Measurements from ENCODE around the gene IGF2BP3. TPM values are rescaled to one million over a fixed set of nuclear protein-coding genes. Genes with fewer than 3 reads are reported as not detected.

The IGF2BP3 gene
- total RNA-seq, 4 donors from 2014 or later, result 45.8 TPM; not detected in 3

GRCh38 chr7:23456093-23456492, 14.2 kb downstream of the IGF2BP3 start:
- Histone ChIP-seq H3K27me3 (peaks cover 0 to 5% of the 10 kb centered on the region in 2 donors), H3K4me1 (no peaks in the 10 kb centered on the region)
- TF ChIP-seq CTCF (IDR thresholded peaks at IDR 0.05) (no peak), POLR2A (IDR thresholded peaks at IDR 0.05) (no peak)

GRCh38 chr7:23454881-23455526, 15.3 kb downstream of the IGF2BP3 start:
- DNase-seq, result no peak
- Histone ChIP-seq H3K4me1 (no peaks in the 10 kb centered on the region), H3K36me3 (no peaks in the 10 kb centered on the region), H3K27me3 (peaks cover 0 to 5% of the 10 kb centered on the region in 2 donors), H3K4me3 (no peak overlapping the region), H3K9me3 (no peaks in the 10 kb centered on the region), H3K27ac (no peak overlapping the region)
- TF ChIP-seq CTCF (IDR thresholded peaks at IDR 0.05), result no peak
- TF ChIP-seq POLR2A (IDR thresholded peaks at IDR 0.05), result no peak
- intact Hi-C loops (cut with DNase I; ENCODE audit: low total_unique reads), result loop anchor here (5.0 kb wide), 1 partner anchor 283 kb away; no protein-coding TSS in a partner anchor

More at GRCh38 chr7:23456093-23456492, 14.2 kb downstream of the IGF2BP3 start:
- no peak overlapping the region for H3K4me3 ChIP-seq
- H3K36me3 ChIP-seq, result no peaks in the 10 kb centered on the region
- no peak overlapping the region for H3K27ac ChIP-seq
- DNase-seq, result no peak
- no peaks in the 10 kb centered on the region for H3K9me3 ChIP-seq
- intact Hi-C loops (cut with DNase I; ENCODE audit: low total_unique reads), result no loop called here

- TF ChIP-seq POLR2A (IDR thresholded peaks at IDR 0.05) (no peak), CTCF (IDR thresholded peaks at IDR 0.05) (no peak)
- no peaks in the 10 kb centered on the region for H3K36me3 ChIP-seq
- no peaks in the 10 kb centered on the region for H3K4me1 ChIP-seq
- no peaks in the 10 kb centered on the region for H3K9me3 ChIP-seq
- peaks cover 0 to 5% of the 10 kb centered on the region in 2 donors for H3K27me3 ChIP-seq
- H3K27ac ChIP-seq, result no peak overlapping the region
- DNase-seq, result no peak
- intact Hi-C loops (cut with DNase I; ENCODE audit: low total_unique reads), result loop anchor here (5.0 kb wide), 1 partner anchor 278 kb away; no protein-coding TSS in a partner anchor
- no peak overlapping the region for H3K4me3 ChIP-seq
Measured at GRCh38 chr7:23450518-23450917, 19.8 kb downstream of the IGF2BP3 start.

- DNase-seq, result no peak
- intact Hi-C loops (cut with DNase I; ENCODE audit: low total_unique reads), result loop anchor here (5.0 kb wide), 1 partner anchor 278 kb away; no protein-coding TSS in a partner anchor
- Histone ChIP-seq H3K9me3 (no peaks in the 10 kb centered on the region), H3K27me3 (peaks cover 0 to 5% of the 10 kb centered on the region in 2 donors), H3K4me1 (no peaks in the 10 kb centered on the region), H3K27ac (no peak overlapping the region), H3K36me3 (no peaks in the 10 kb centered on the region), H3K4me3 (no peak overlapping the region)
- no peak for TF ChIP-seq CTCF (IDR thresholded peaks at IDR 0.05)
- TF ChIP-seq POLR2A (IDR thresholded peaks at IDR 0.05), result no peak
Measured at GRCh38 chr7:23449941-23450340, 20.4 kb downstream of the IGF2BP3 start.

GRCh38 chr7:23445326-23445725, 25.0 kb downstream of the IGF2BP3 start:
- TF ChIP-seq POLR2A (IDR thresholded peaks at IDR 0.05) (no peak), CTCF (IDR thresholded peaks at IDR 0.05) (no peak)
- no peaks in the 10 kb centered on the region for H3K4me1 ChIP-seq
- no peak overlapping the region for H3K27ac ChIP-seq
- H3K27me3 ChIP-seq, result no peaks in the 10 kb centered on the region
- no peaks in the 10 kb centered on the region for H3K9me3 ChIP-seq
- DNase-seq, result no peak
- H3K36me3 ChIP-seq, result no peaks in the 10 kb centered on the region
- H3K4me3 ChIP-seq, result no peak overlapping the region
- intact Hi-C loops (cut with DNase I; ENCODE audit: low total_unique reads), result no loop called here
